Measurements from ENCODE around the gene SLC25A25.

DNA sequence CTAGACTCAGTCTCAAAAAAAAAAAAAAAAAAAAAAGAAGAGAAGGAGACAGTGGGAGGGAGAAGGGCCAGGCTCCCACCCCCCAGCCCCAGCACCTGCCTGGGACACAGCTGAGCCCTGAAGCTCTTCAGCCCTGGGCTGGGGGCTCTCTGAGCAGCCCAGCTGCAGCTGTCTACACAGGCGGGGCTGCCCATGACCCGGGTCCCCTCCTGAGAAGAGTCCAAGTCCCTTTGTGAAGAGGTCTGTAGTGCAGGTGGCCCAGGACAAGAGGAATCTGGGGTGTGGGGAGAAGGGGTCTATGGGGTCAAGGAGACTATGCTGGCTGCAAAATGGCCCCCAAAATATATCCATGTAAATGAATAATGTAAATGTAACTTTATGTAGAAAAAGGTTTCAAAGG is 74.6 kb downstream of the SLC25A25 start:
- TF ChIP-seq, protein P1, sequence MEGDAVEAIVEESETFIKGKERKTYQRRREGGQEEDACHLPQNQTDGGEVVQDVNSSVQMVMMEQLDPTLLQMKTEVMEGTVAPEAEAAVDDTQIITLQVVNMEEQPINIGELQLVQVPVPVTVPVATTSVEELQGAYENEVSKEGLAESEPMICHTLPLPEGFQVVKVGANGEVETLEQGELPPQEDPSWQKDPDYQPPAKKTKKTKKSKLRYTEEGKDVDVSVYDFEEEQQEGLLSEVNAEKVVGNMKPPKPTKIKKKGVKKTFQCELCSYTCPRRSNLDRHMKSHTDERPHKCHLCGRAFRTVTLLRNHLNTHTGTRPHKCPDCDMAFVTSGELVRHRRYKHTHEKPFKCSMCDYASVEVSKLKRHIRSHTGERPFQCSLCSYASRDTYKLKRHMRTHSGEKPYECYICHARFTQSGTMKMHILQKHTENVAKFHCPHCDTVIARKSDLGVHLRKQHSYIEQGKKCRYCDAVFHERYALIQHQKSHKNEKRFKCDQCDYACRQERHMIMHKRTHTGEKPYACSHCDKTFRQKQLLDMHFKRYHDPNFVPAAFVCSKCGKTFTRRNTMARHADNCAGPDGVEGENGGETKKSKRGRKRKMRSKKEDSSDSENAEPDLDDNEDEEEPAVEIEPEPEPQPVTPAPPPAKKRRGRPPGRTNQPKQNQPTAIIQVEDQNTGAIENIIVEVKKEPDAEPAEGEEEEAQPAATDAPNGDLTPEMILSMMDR (conservative IDR thresholded peaks at IDR 0.05; ENCODE audit: low read length) = no peak
- no peak for TF ChIP-seq EZH2phosphoT487 (IDR thresholded peaks at IDR 0.05; ENCODE audit: borderline replicate concordance)

All from Loucy (cell line).